KMS-11 (cell line): ENCODE results near the gene EGFL7.

Experiments
- H2AFZ ChIP-seq: fragments of 200-600 bp; sonication (generic); 2 replicates; pipeline ENCODE4 v1.6.1; 2016; ENCODE audit warnings: antibody characterized with exemption, mixed run types, low read depth
- H3K27ac ChIP-seq: fragments of 200-600 bp; sonication (generic); 2 replicates; pipeline ENCODE4 v1.6.1; 2016; ENCODE audit warnings: mild to moderate bottlenecking, mixed run types
- H3K27me3 ChIP-seq: fragments of 200-600 bp; sonication (generic); 2 replicates; pipeline ENCODE4 v1.6.1; 2017; ENCODE audit warnings: mild to moderate bottlenecking, low read depth, mixed run types, moderate library complexity; ENCODE audit not compliant: insufficient read depth
- H3K36me3 ChIP-seq: fragments of 200-600 bp; sonication (generic); 2 replicates; pipeline ENCODE4 v1.6.1; 2017; ENCODE audit warnings: mild to moderate bottlenecking, mixed run types; ENCODE audit not compliant: insufficient read depth
- H3K4me1 ChIP-seq: fragments of 200-600 bp; sonication (generic); 2 replicates; pipeline ENCODE4 v1.6.1; 2016; ENCODE audit warnings: mild to moderate bottlenecking, low read depth, mixed run types; ENCODE audit not compliant: poor library complexity, severe bottlenecking
- H3K4me2 ChIP-seq: fragments of 200-600 bp; sonication (generic); 2 replicates; pipeline ENCODE4 v1.7.0; 2016; ENCODE audit warnings: mild to moderate bottlenecking, mixed run types
- H3K4me3 ChIP-seq: fragments of 200-600 bp; sonication (generic); IDR thresholded peaks from 2 replicates; pipeline ENCODE4 v1.6.1; 2017; ENCODE audit warnings: low read depth, low read length, mixed read lengths; ENCODE audit not compliant: insufficient read depth
- H3K79me2 ChIP-seq: fragments of 200-600 bp; sonication (generic); 2 replicates; pipeline ENCODE4 v1.6.1; 2016; ENCODE audit warnings: low read depth, mixed run types; ENCODE audit not compliant: insufficient read depth
- H3K9ac ChIP-seq: fragments of 200-600 bp; sonication (generic); 2 replicates; pipeline ENCODE4 v1.6.1; 2016; ENCODE audit warnings: mild to moderate bottlenecking, mixed run types
- H4K20me1 ChIP-seq: fragments of 200-600 bp; sonication (generic); 2 replicates; pipeline ENCODE4 v1.6.1; 2016; ENCODE audit warnings: mild to moderate bottlenecking, mixed run types; ENCODE audit not compliant: insufficient read depth
- TF ChIP-seq, protein P1 (sequence below): fragments of 200-600 bp; sonication (generic); conservative IDR thresholded peaks from 2 replicates; pipeline ENCODE4 v1.6.1; 2017; ENCODE audit warnings: low read depth, mild to moderate bottlenecking, antibody characterized with exemption, low read length, moderate library complexity, mixed read lengths

The EGFL7 gene

DNA sequence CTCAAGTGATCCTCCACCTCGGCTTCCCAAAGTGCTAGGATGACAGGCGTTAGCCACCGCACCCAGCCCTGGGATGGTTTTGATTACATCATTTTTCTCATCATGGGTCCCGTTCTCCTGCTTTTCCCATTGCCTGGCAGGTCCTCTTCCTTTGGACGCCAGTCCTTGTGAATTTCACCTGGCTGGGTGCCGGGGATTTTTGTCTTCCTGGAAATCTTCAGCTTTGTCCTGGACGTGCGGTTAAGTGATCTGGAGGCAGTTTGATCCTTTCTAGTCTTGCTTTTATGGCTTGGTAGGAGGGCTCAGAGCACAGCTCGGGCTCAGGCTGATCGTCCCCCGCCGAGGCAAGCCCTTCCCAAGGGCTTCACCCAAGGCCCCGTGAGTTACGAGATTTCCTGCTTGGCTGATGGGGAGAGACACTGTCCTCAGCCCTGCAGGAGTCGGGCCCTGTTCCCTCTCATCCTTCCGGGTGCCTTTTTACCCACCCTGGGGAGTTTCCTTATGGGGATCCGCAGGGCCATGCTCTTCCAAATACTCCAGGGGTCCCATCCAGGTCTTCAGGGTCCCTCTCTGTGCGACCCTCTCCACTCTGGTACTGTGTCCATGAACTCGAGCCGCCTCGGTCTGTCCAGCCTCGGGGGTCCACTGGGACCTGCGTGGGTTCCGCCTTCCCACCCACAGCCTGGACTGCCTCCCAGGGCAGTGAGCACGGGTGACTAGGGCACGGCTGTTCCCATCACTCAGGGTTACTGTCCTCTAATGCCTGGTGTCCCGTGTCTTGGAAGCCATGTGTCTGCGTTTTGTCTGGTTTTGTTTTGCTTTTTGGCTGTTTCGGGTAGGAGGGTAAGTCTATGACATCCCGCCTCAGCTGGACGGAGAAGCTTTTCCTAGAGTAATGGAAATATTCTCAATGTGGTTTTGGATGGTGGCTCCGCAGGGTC, 22.3 kb upstream of the EGFL7 start:
- Histone ChIP-seq H3K27ac (no peak overlapping the region), H3K4me1 (peaks cover 4% of the 10 kb centered on the region), H3K4me3 (no peak overlapping the region), H2AFZ (no peak overlapping the region), H4K20me1 (no peaks in the 10 kb centered on the region), H3K79me2 (no peaks in the 10 kb centered on the region), H3K27me3 (peaks cover 95% of the 10 kb centered on the region), H3K36me3 (no peaks in the 10 kb centered on the region), H3K4me2 (no peak overlapping the region), H3K9ac (no peak overlapping the region)
- TF ChIP-seq, protein P1, sequence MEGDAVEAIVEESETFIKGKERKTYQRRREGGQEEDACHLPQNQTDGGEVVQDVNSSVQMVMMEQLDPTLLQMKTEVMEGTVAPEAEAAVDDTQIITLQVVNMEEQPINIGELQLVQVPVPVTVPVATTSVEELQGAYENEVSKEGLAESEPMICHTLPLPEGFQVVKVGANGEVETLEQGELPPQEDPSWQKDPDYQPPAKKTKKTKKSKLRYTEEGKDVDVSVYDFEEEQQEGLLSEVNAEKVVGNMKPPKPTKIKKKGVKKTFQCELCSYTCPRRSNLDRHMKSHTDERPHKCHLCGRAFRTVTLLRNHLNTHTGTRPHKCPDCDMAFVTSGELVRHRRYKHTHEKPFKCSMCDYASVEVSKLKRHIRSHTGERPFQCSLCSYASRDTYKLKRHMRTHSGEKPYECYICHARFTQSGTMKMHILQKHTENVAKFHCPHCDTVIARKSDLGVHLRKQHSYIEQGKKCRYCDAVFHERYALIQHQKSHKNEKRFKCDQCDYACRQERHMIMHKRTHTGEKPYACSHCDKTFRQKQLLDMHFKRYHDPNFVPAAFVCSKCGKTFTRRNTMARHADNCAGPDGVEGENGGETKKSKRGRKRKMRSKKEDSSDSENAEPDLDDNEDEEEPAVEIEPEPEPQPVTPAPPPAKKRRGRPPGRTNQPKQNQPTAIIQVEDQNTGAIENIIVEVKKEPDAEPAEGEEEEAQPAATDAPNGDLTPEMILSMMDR: no peak

DNA sequence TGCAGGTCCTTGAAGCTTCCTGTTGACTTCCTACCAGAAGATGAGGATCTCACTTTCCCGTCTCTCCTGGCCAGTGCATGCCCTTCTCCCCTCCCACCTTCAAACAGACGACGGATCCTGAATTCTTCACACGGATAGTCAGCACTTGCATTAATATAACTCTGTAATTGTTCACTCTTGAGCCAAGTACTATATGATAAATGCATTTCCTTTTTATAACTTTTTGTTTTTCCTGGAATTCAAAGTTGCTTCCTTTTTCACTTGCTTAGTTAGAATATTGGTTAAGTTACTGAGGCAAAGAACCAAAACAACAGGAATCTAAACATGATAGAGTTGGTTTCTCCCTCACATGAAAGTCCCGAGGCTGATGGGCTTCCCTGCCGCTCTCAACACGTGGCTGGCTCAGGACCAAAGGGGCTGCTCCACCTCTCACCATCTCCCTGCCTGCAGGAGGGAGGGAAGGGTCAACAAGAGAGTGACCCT, 20.2 kb upstream of the EGFL7 start:
- H3K27me3 ChIP-seq: peaks cover 95% of the 10 kb centered on the region
- no peak overlapping the region for H3K4me3 ChIP-seq
- TF ChIP-seq, protein P1: no peak
- H3K36me3 ChIP-seq: no peaks in the 10 kb centered on the region
- H3K4me1 ChIP-seq: peaks cover 4% of the 10 kb centered on the region
- no peak overlapping the region for H3K27ac ChIP-seq
- no peaks in the 10 kb centered on the region for H4K20me1 ChIP-seq
- no peak overlapping the region for H3K9ac ChIP-seq
- no peak overlapping the region for H2AFZ ChIP-seq
- H3K4me2 ChIP-seq: no peak overlapping the region
- no peaks in the 10 kb centered on the region for H3K79me2 ChIP-seq

DNA sequence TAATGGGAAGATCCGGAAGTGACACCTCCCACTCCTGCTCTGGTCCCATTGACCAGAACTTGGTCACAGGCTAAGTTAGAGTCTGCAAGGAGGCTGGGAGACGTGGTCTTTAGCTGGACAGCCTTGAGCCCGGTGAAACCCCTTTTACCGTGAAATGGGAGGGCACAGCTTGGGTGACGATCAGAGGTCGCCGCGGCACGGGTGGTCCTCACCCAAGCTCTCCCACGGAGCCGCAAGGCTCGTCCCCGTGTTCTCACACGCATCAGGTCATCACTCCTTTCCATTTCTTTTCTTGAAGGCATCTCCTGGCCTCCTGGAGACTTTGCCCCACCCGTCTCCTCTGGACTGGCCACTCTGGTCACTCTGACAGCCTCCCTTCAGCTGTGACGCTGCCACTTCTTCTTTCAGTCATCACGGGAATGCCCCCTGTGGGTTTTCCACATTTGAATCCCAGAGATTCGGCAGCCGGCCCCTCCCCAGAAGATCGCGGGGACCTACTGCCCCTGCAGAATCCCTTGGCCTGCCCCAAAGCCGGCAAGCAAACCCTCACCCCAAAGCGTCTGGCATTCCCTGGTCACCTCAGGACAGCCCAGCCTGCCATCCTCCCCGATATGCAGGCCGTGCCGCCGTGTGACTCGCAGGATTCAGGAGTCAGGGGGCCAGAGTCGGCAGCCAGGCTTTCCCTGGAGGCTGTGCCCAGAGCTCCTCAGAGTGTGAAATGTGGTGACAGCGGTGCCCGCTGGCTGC, 18.9 kb upstream of the EGFL7 start:
- Histone ChIP-seq H3K27ac (no peak overlapping the region), H3K79me2 (no peaks in the 10 kb centered on the region), H3K36me3 (no peaks in the 10 kb centered on the region), H3K4me1 (peaks cover 4% of the 10 kb centered on the region), H3K27me3 (peaks cover 95% of the 10 kb centered on the region), H4K20me1 (no peaks in the 10 kb centered on the region), H2AFZ (peak overlapping the region; percentile 34; the same call in 1 of the 2 replicates), H3K4me2 (peak overlapping the region; percentile 39; the same call in 1 of the 2 replicates), H3K9ac (no peak overlapping the region), H3K4me3 (no peak overlapping the region)
- TF ChIP-seq, protein P1: no peak

DNA sequence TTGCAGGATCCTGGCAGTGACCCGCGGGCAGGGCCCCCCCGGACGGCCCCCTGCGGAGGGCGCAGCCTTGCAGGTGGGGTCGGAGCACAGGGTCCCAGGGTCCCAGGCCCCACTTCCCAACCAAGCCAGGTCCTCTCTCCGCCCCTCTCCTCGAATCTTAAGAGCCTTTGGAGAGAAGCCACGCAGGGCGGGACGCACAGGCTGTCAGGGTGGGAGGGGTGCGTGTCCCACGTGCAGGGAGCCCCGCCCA, 18.4 kb upstream of the EGFL7 start:
- peak overlapping the region; percentile 34; the same call in 1 of the 2 replicates for H2AFZ ChIP-seq
- no peak overlapping the region for H3K27ac ChIP-seq
- no peak overlapping the region for H3K9ac ChIP-seq
- peaks cover 97% of the 10 kb centered on the region for H3K27me3 ChIP-seq
- TF ChIP-seq, protein P1: no peak
- no peaks in the 10 kb centered on the region for H3K79me2 ChIP-seq
- no peaks in the 10 kb centered on the region for H3K36me3 ChIP-seq
- peaks cover 4% of the 10 kb centered on the region for H3K4me1 ChIP-seq
- no peak overlapping the region for H3K4me3 ChIP-seq
- no peaks in the 10 kb centered on the region for H4K20me1 ChIP-seq
- H3K4me2 ChIP-seq: peak overlapping the region; percentile 39; the same call in 1 of the 2 replicates
